Muscle of back (tissue), 13 donors: Measurements from ENCODE around the gene ZFP69B. TPM values are rescaled to one million over a fixed set of nuclear protein-coding genes. Genes with fewer than 3 reads are reported as not detected.

Experiments
- DNase-seq, 3 donors: peaks; one replicate each; pipeline versions ENCODE4 v3.0.0 to v3.0.0-alpha.2; 2013
- long read RNA-seq, 9 donors: transcript quantifications; one replicate each; lab custom pipeline, GENCODE V29; 2026
- polyA plus RNA-seq, 10 donors: library from polyadenylated mRNA; unstranded; fragments of 120-200 nt; gene quantifications; one replicate each; pipeline ENCODE4 v1.2.1, GENCODE V29; 2013; ENCODE audit not compliant: insufficient read length in 10 of 10

Gene ZFP69B
- 1 to 10 TPM; 2.9 to 5.2 (median 3.4) TPM for polyA plus RNA-seq
- long read RNA-seq, donor 1, partial matches to known transcripts = 0 of 1 reads
- long read RNA-seq, donor 1, other reads (novel, unspliced or antisense) = 0 of 1 reads
- long read RNA-seq, donor 2 = 0 reads
- long read RNA-seq, donor 3 = 0 reads
- long read RNA-seq, donor 4 = 0 reads
- long read RNA-seq, donor 5, partial matches to known transcripts = 0 of 1 reads
- long read RNA-seq, donor 5, other reads (novel, unspliced or antisense) = 0 of 1 reads
- long read RNA-seq, donor 6 = 0 reads
- long read RNA-seq, donor 7 = 0 reads
- long read RNA-seq, donor 8 = 0 reads
- long read RNA-seq, donor 9 = 0 reads

- DNase-seq = peak; percentile 92 to 98 (median 94)
Measured at GRCh38 chr1:40449684-40450494, at the start of gene ZFP69B. TSS of gene ZFP69B (plus strand) at chr1:40450476. CDS start at chr1:40450962, 486 bp downstream.

GRCh38 chr1:40401473-40402201, 48.6 kb upstream of the ZFP69B start:
- peak in 1 of 3 donors; percentile 20 for DNase-seq

- peak in 2 of 3 donors; percentile 57 to 80 for DNase-seq
Measured at GRCh38 chr1:40404670-40405462, 45.4 kb upstream of the ZFP69B start.

GRCh38 chr1:40405812-40406211, 44.5 kb upstream of the ZFP69B start:
- DNase-seq = no peak

- no peak for DNase-seq
Measured at GRCh38 chr1:40407453-40407852, 42.8 kb upstream of the ZFP69B start.

GRCh38 chr1:40409467-40409866, 40.8 kb upstream of the ZFP69B start:
- no peak for DNase-seq

GRCh38 chr1:40411294-40411693, 39.0 kb upstream of the ZFP69B start:
- DNase-seq = no peak

- no peak for DNase-seq
Measured at GRCh38 chr1:40411843-40412242, 38.4 kb upstream of the ZFP69B start.

- no peak for DNase-seq
Measured at GRCh38 chr1:40413527-40414252, 36.6 kb upstream of the ZFP69B start.

GRCh38 chr1:40414331-40414730, 35.9 kb upstream of the ZFP69B start:
- DNase-seq = no peak

GRCh38 chr1:40416709-40417108, 33.6 kb upstream of the ZFP69B start:
- DNase-seq = no peak

GRCh38 chr1:40421431-40422384, 28.6 kb upstream of the ZFP69B start:
- DNase-seq = peak in 1 of 3 donors; percentile 23

GRCh38 chr1:40422630-40423263, 27.5 kb upstream of the ZFP69B start:
- DNase-seq = no peak

GRCh38 chr1:40423264-40423642, 27.0 kb upstream of the ZFP69B start:
- peak in 2 of 3 donors; percentile 9 to 14 for DNase-seq

GRCh38 chr1:40423951-40424618, 26.2 kb upstream of the ZFP69B start:
- no peak for DNase-seq

GRCh38 chr1:40425198-40425597, 25.1 kb upstream of the ZFP69B start:
- no peak for DNase-seq

- DNase-seq = no peak
Measured at GRCh38 chr1:40431385-40431784, 18.9 kb upstream of the ZFP69B start.

GRCh38 chr1:40432644-40433390, 17.5 kb upstream of the ZFP69B start:
- no peak for DNase-seq
